ENCODE measurements around the gene MKRN2OS.

MKRN2OS gene

DNA sequence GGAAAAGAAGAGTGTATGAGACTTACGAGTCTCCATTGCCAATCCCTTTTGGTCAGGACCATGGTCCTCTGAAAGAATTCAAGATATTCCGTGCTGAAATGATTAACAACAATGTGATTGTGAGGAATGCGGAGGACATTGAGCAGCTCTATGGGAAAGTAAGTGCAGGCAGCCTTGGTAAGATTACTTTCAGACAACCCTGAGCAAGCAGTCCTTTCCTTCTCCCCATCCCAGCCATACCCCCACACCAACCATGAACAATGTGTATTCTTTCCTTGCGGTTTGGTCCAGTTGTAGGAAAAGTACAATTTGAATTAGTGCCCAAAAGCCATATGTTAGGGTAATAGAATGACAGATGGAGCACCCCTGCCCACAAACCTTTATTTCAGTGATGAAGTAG, 55.5 kb downstream of the MKRN2OS start:
- H3K4me1 ChIP-seq (ENCODE audit: insufficient read depth, low read length) = peaks cover 7% of the 10 kb centered on the region
- H3K9me3 ChIP-seq (ENCODE audit: low read length) = no peaks in the 10 kb centered on the region
- no peaks in the 10 kb centered on the region for H3K27me3 ChIP-seq (ENCODE audit: control insufficient read depth in 1 of 2, insufficient read depth in 2 of 2, low read length in 2 of 2)
- H3K36me3 ChIP-seq (ENCODE audit: insufficient read depth, low read length) = peaks cover 13% of the 10 kb centered on the region
- no peak overlapping the region for H3K27ac ChIP-seq (ENCODE audit: low read depth, low read length)
- no peak overlapping the region for H3K4me3 ChIP-seq (ENCODE audit: low read depth in 1 of 2, low read length in 2 of 2)
- H3K9ac ChIP-seq (ENCODE audit: low read length) = no peak overlapping the region

All from muscle layer of colon (tissue), 2 donors.